Bronchial epithelial cell (primary cell): ENCODE results near the gene PRKG1. TPM values are rescaled to one million over a fixed set of nuclear protein-coding genes. Genes with fewer than 3 reads are reported as not detected.

Source experiments
- DNase-seq: peaks from one replicate; pipeline ENCODE4 v3.0.0-alpha.2; 2010; ENCODE audit warnings: low read depth
- FAIRE-seq: peaks from 2 replicates; lab custom pipeline; 2011; peaks lifted over from hg19 to GRCh38; lab: Jason Lieb, UNC
- H3K27me3 ChIP-seq: 2 replicates; pipeline ENCODE4 v1.5.1; 2011; ENCODE audit warnings: low read length; ENCODE audit not compliant: control insufficient read depth, insufficient read depth
- H3K36me3 ChIP-seq: 2 replicates; pipeline ENCODE4 v1.5.1; 2011; ENCODE audit warnings: low read length; ENCODE audit not compliant: control insufficient read depth, insufficient read depth
- H3K4me3 ChIP-seq: 2 replicates; pipeline ENCODE4 v1.5.1; 2011; ENCODE audit warnings: mild to moderate bottlenecking, low read depth, low read length, control low read depth
- CTCF ChIP-seq: IDR thresholded peaks from 2 replicates; pipeline ENCODE4 v1.5.1; 2011; ENCODE audit warnings: mild to moderate bottlenecking, moderate library complexity, low read length, control low read depth, inconsistent platforms; ENCODE audit not compliant: insufficient read depth, severe bottlenecking
- total RNA-seq: library from RNA; depleted of rRNA; stranded (reverse); fragments of >200 nt; gene quantifications from 2 replicates; pipeline ENCODE4 v1.2.1, GENCODE V29; 2014

The PRKG1 gene
- total RNA-seq, 1 donor from 2014 or later = 0.26 TPM

GRCh38 chr10:51527522-51528219 is 453.4 kb downstream of the PRKG1 start:
- no peak for TF ChIP-seq CTCF
- H3K27me3 ChIP-seq = no peaks in the 10 kb centered on the region

GRCh38 chr10:51528527-51528926 is 454.2 kb downstream of the PRKG1 start:
- Histone ChIP-seq H3K36me3 (no peaks in the 10 kb centered on the region), H3K4me3 (no peak overlapping the region), H3K27me3 (no peaks in the 10 kb centered on the region)
- no peak for TF ChIP-seq CTCF
- DNase-seq = no peak
- FAIRE-seq = no peak

More at GRCh38 chr10:51527522-51528219, 453.4 kb downstream of the PRKG1 start:
- no peaks in the 10 kb centered on the region for H3K36me3 ChIP-seq
- no peak for DNase-seq
- no peak overlapping the region for H3K4me3 ChIP-seq
- no peak for FAIRE-seq

- no peak overlapping the region for H3K4me3 ChIP-seq
- no peak for TF ChIP-seq CTCF
- H3K36me3 ChIP-seq = no peaks in the 10 kb centered on the region
- no peak for FAIRE-seq
- no peaks in the 10 kb centered on the region for H3K27me3 ChIP-seq
- DNase-seq = no peak
Measured at GRCh38 chr10:51530541-51530940, 456.3 kb downstream of the PRKG1 start.

GRCh38 chr10:51532044-51532443 is 457.8 kb downstream of the PRKG1 start:
- FAIRE-seq = no peak
- Histone ChIP-seq H3K27me3 (no peaks in the 10 kb centered on the region), H3K36me3 (no peaks in the 10 kb centered on the region), H3K4me3 (no peak overlapping the region)
- no peak for TF ChIP-seq CTCF
- DNase-seq = no peak

GRCh38 chr10:51542853-51543252 is 468.6 kb downstream of the PRKG1 start:
- Histone ChIP-seq H3K27me3 (no peaks in the 10 kb centered on the region), H3K4me3 (no peak overlapping the region), H3K36me3 (no peaks in the 10 kb centered on the region)
- no peak for DNase-seq
- TF ChIP-seq CTCF = no peak
- FAIRE-seq = no peak

- no peak overlapping the region for H3K4me3 ChIP-seq
- TF ChIP-seq CTCF = no peak
- DNase-seq = peak; percentile 1
- H3K36me3 ChIP-seq = no peaks in the 10 kb centered on the region
- no peak for FAIRE-seq
- H3K27me3 ChIP-seq = no peaks in the 10 kb centered on the region
Measured at GRCh38 chr10:51544933-51545332, 470.6 kb downstream of the PRKG1 start.
